Loucy (cell line): ENCODE data around the gene MFGE8.

Experiments used
- H2AFZ ChIP-seq: fragments of 200-600 bp; sonication (generic); 2 replicates; pipeline ENCODE4 v1.6.0; 2016; ENCODE audit warnings: antibody characterized with exemption, mild to moderate bottlenecking, low read length, moderate library complexity
- H3F3A ChIP-seq: fragments of 200-600 bp; 2 replicates; pipeline ENCODE4 v1.6.0; 2016; ENCODE audit warnings: antibody characterized with exemption, low read depth, mild to moderate bottlenecking
- H3K27me3 ChIP-seq: fragments of 200-600 bp; sonication (generic); 2 replicates; pipeline ENCODE4 v1.6.1; 2014; ENCODE audit warnings: low read length, mild to moderate bottlenecking; ENCODE audit not compliant: insufficient read depth, poor library complexity, severe bottlenecking
- H3K36me3 ChIP-seq: fragments of 200-600 bp; sonication (generic); 2 replicates; pipeline ENCODE4 v1.6.1; 2016; ENCODE audit warnings: low read length; ENCODE audit not compliant: insufficient read depth
- H3K4me1 ChIP-seq: fragments of 200-600 bp; sonication (generic); 2 replicates; pipeline ENCODE4 v1.5.1; 2014; ENCODE audit warnings: low read length, mild to moderate bottlenecking; ENCODE audit not compliant: insufficient read depth, poor library complexity, severe bottlenecking
- H3K4me2 ChIP-seq: fragments of 200-600 bp; sonication (generic); 2 replicates; pipeline ENCODE4 v1.6.0; 2014; ENCODE audit warnings: antibody characterized with exemption, low read length, low read depth, mild to moderate bottlenecking; ENCODE audit not compliant: poor library complexity, severe bottlenecking
- H3K4me3 ChIP-seq: fragments of 200-600 bp; sonication (generic); 2 replicates; pipeline ENCODE4 v1.5.1; 2014; ENCODE audit warnings: low read length, mild to moderate bottlenecking, mixed read lengths; ENCODE audit not compliant: poor library complexity, severe bottlenecking
- H3K79me2 ChIP-seq: fragments of 200-600 bp; sonication (generic); 2 replicates; pipeline ENCODE4 v1.6.1; 2014; ENCODE audit warnings: low read length; ENCODE audit not compliant: insufficient read depth
- H3K9ac ChIP-seq: fragments of 200-600 bp; sonication (generic); 2 replicates; pipeline ENCODE4 v1.6.0; 2014; ENCODE audit warnings: mild to moderate bottlenecking, low read depth, low read length, moderate library complexity; ENCODE audit not compliant: poor library complexity, severe bottlenecking
- H3K9me2 ChIP-seq: fragments of 200-600 bp; sonication (generic); replicated peaks from 2 replicates; pipeline ENCODE4 v1.6.1; 2016; ENCODE audit warnings: low read depth, low read length, mixed read lengths
- H3K9me3 ChIP-seq: fragments of 200-600 bp; sonication (generic); 2 replicates; pipeline ENCODE4 v1.6.1; 2014; ENCODE audit warnings: mild to moderate bottlenecking, antibody characterized with exemption, low read length, low read depth; ENCODE audit not compliant: insufficient read depth
- H4K20me1 ChIP-seq: fragments of 200-600 bp; sonication (generic); 2 replicates; pipeline ENCODE4 v1.6.0; 2014; ENCODE audit warnings: antibody characterized with exemption, low read length, mild to moderate bottlenecking; ENCODE audit not compliant: insufficient read depth, poor library complexity, severe bottlenecking
- CTCF ChIP-seq: fragments of 200-600 bp; sonication (generic); conservative IDR thresholded peaks from 2 replicates; pipeline ENCODE4 v1.5.1; 2014; ENCODE audit warnings: mild to moderate bottlenecking, antibody characterized with exemption, low read length
- EZH2phosphoT487 ChIP-seq: fragments of 200-600 bp; IDR thresholded peaks from 2 replicates; pipeline ENCODE4 v1.6.1; 2018; ENCODE audit warnings: antibody characterized with exemption, mild to moderate bottlenecking, moderate library complexity, borderline replicate concordance

The MFGE8 gene

GRCh38 chr15:88915354-88915753 is 2.2 kb upstream of the MFGE8 start:
- no peak overlapping the region for H3K9ac ChIP-seq
- no peaks in the 10 kb centered on the region for H3F3A ChIP-seq
- H2AFZ ChIP-seq = no peak overlapping the region
- H3K4me2 ChIP-seq = no peak overlapping the region
- H3K79me2 ChIP-seq = peaks cover 27% of the 10 kb centered on the region
- no peaks in the 10 kb centered on the region for H3K36me3 ChIP-seq
- no peaks in the 10 kb centered on the region for H3K27me3 ChIP-seq
- TF ChIP-seq EZH2phosphoT487 = no peak
- TF ChIP-seq CTCF = no peak
- peaks cover 31% of the 10 kb centered on the region for H3K4me1 ChIP-seq
- H3K9me2 ChIP-seq = no peaks in the 10 kb centered on the region
- no peaks in the 10 kb centered on the region for H3K9me3 ChIP-seq
- no peak overlapping the region for H3K4me3 ChIP-seq
- peaks cover 10% of the 10 kb centered on the region for H4K20me1 ChIP-seq

- Histone ChIP-seq H2AFZ (peak overlapping the region; percentile 90; the same call in 1 of the 2 replicates), H3K27me3 (no peaks in the 10 kb centered on the region), H3K79me2 (peaks cover 41% of the 10 kb centered on the region), H4K20me1 (peaks cover 12% of the 10 kb centered on the region), H3K9me3 (no peaks in the 10 kb centered on the region), H3K4me3 (peak overlapping the region; percentile 81), H3K4me1 (peaks cover 40% of the 10 kb centered on the region), H3K9ac (peak overlapping the region; percentile 94), H3K36me3 (no peaks in the 10 kb centered on the region), H3F3A (no peaks in the 10 kb centered on the region), H3K4me2 (peak overlapping the region; percentile 99), H3K9me2 (no peaks in the 10 kb centered on the region)
- TF ChIP-seq EZH2phosphoT487 = no peak
- no peak for TF ChIP-seq CTCF
Observed at GRCh38 chr15:88913850-88914169, 631 bp upstream of the MFGE8 start.

GRCh38 chr15:88912500-88912921 is 668 bp downstream of the MFGE8 start:
- H3K79me2 ChIP-seq = peaks cover 54% of the 10 kb centered on the region
- no peak for TF ChIP-seq EZH2phosphoT487
- TF ChIP-seq CTCF = no peak
- H3K4me3 ChIP-seq = peak overlapping the region; percentile 81
- no peaks in the 10 kb centered on the region for H3K9me2 ChIP-seq
- H3F3A ChIP-seq = no peaks in the 10 kb centered on the region
- H3K4me2 ChIP-seq = peak overlapping the region; percentile 99
- peak overlapping the region; percentile 90 for H2AFZ ChIP-seq
- peak overlapping the region; percentile 94 for H3K9ac ChIP-seq
- H4K20me1 ChIP-seq = peaks cover 18% of the 10 kb centered on the region
- no peaks in the 10 kb centered on the region for H3K9me3 ChIP-seq
- H3K27me3 ChIP-seq = no peaks in the 10 kb centered on the region
- no peaks in the 10 kb centered on the region for H3K36me3 ChIP-seq
- peaks cover 37% of the 10 kb centered on the region for H3K4me1 ChIP-seq
